Colon (tissue), 2 donors: ENCODE results near the gene GJB1.
"Not testable (repeated sequence)": the region's sequence is repeated elsewhere in the genome, so short reads cannot be mapped to it uniquely, and the experiment has no call there.

Experiments
- FAIRE-seq: peaks from 2 replicates; lab custom pipeline; 2012; peaks lifted over from hg19 to GRCh38; lab: Jason Lieb, UNC
- donor health status: control.
- donor health status: control.

GJB1 gene

DNA sequence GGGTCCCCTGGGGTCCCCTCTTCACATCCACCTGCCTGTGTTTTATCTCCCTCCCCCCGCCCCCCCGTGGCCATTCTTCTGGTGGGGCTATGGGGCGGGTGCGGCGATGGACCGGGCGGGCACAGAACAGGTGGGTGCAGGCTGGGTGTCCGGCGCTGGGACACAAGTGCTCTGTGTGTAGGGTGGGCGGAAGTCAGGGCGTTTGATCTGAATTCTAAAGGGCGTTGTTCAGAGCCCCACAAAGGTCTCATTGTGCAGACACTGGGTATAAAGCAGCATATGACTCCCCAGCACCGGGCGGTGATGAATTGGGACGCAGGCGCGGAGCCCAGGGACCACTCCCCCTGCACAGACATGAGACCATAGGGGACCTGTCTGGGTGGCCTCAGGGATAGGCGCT is at the start of gene GJB1:
Gene GJB1, plus strand, starts transcription at position 296 of the 400 bp plus-strand sequence. CDS start 484 bp downstream, outside the sequence.
- no peak for FAIRE-seq

DNA sequence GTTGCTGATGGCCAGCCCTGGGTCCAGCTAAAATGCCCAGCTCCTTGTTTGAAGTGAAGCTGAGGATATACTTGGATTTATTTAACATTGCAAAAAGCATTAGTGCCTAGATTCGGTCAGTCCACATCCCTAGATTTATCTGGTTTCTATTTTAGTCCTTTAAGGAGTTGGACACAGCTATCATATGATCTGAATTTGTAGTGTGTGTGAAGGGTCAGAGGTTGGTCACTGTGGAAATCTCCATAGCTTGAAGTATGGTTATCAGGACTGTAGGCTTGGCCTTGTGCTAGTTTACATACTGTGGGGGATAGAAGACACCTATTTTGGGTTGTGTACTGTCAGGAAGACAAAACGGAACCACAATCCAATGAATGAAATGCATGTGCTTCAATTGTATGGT is 49.6 kb upstream of the GJB1 start:
- no peak for FAIRE-seq

- no peak for FAIRE-seq
Measured at GRCh38 chrX:71174795-71175194, 48.2 kb upstream of the GJB1 start.

- no peak for FAIRE-seq
Measured at GRCh38 chrX:71175531-71175930, 47.5 kb upstream of the GJB1 start.

GRCh38 chrX:71177327-71177726 is 45.7 kb upstream of the GJB1 start:
- FAIRE-seq, result no peak

GRCh38 chrX:71178908-71179307 is 44.1 kb upstream of the GJB1 start:
- FAIRE-seq, result peak; percentile 18

- FAIRE-seq, result not testable (repeated sequence)
Measured at GRCh38 chrX:71180579-71181265, 42.3 kb upstream of the GJB1 start.

DNA sequence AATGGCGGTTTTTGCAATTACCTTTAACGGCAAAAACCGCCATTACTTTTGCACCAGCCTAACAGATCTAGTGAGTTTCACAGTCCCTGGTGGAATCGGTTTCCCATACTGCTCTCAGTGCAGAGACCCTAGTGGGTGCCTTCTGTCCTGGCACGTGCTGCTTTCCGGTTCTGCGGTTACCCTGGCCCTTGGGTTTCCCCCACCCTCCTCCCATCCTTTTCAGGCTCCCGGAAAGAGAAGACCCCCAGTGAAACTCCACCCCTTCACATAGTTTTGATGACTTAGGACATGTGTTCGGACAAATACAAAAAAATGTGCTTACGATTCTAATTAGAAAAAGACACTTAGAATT is 41.5 kb upstream of the GJB1 start:
- FAIRE-seq, result no peak

GRCh38 chrX:71181910-71182799 is 40.9 kb upstream of the GJB1 start:
- peak; percentile 51 for FAIRE-seq

GRCh38 chrX:71182871-71183270 is 40.2 kb upstream of the GJB1 start:
- FAIRE-seq, result no peak

DNA sequence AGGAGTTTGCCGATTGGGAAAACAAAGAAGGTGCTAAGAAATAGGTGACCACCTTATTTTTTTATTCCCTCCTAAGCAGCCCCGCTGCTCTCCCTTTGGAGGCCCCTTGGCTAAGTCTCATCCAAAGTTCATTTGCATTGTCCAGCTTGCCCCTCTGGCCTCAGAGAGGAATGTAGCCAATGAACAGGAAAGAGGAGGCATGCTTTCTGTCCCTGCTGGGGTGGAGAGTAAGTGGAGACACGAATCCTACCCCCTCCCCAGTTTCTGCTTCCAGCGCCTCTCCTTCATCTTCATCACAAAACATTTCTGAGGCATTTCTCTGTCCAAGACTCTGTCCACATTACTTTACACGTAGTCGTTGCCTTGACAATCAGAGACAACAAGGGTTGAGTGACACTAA is 39.7 kb upstream of the GJB1 start:
- FAIRE-seq, result no peak

DNA sequence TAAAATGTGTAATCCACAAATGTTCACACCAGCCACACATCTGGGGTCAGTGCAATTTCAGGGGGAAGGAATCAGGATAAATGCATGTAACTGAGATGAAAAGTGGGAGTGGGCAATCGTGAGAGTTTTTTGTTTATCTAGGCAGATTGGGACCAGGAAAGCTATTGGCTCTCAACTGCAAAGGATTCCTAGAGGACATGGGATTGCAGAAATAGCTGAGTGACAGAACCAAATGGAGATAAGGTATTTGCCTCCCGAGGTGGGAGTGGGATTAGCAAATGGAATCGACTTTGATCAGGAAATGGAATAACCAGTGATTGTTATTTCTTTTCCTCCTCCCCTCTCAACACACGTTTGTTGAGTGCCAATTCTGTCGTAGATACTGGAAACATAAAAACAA is 38.9 kb upstream of the GJB1 start:
- no peak for FAIRE-seq

GRCh38 chrX:71184803-71185495 is 38.1 kb upstream of the GJB1 start:
- no peak for FAIRE-seq

- no peak for FAIRE-seq
Measured at GRCh38 chrX:71191248-71191647, 31.8 kb upstream of the GJB1 start.

GRCh38 chrX:71195964-71196649 is 26.9 kb upstream of the GJB1 start:
- no peak for FAIRE-seq

GRCh38 chrX:71198066-71198465 is 25.0 kb upstream of the GJB1 start:
- FAIRE-seq, result no peak

- no peak for FAIRE-seq
Measured at GRCh38 chrX:71199252-71200008, 23.6 kb upstream of the GJB1 start.

DNA sequence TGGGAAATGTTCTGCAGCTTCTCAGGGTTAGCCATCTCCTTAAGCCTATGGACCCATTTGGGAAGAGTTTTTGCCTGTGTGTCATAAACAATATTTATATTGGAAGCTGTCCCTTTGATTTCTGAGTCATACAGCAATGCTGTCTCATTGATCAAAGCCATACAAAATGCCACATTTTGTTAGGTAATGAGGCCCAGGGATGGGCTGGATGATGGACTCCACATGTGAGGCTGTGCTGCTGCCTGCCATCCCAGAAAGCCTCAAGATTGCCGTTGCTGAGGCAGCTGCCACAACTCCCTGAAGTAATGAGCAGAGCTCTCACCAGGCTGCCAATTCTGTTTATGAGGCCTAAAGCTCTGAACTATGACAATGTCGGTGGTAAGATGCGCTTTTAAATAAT is 12.2 kb upstream of the GJB1 start:
- no peak for FAIRE-seq

DNA sequence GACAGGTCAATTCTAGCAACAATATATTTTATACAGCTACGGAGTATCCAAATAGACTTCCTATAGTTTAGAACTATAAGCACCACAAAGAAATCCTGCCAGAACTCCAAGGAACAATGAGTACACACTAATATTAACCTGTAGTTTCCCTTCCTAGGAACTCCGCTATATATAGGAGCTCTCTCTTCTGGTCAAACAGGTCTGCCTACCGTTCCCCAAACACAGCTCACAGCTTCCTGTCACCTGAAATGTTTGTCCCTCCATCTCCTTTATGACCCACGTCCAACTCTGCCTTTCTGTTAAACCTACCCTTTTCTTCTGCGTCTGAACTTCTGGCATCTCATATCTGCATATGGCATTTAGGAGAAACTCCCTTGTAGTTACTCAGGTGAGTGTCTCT is 10.5 kb upstream of the GJB1 start:
- FAIRE-seq, result no peak

- no peak for FAIRE-seq
Measured at GRCh38 chrX:71214152-71214551, 8.9 kb upstream of the GJB1 start.

- no peak for FAIRE-seq
Measured at GRCh38 chrX:71214604-71215337, 8.3 kb upstream of the GJB1 start.
